RWPE1 (cell line): Measurements from ENCODE around the gene LYL1.
A peak's percentile ranks its signal among the peaks of the same experiment; 100 is the strongest.

Experiments used
- CTCF ChIA-PET: fragments of 350-600 bp; sonication (Branson Sonifier 250); formaldehyde crosslinking; extraction: SDS; loops from one replicate; lab custom pipeline; 2021; lab: Yijun Ruan, JAX
- POLR2A ChIA-PET: fragments of 400-600 bp; formaldehyde crosslinking; extraction: SDS; loops from one replicate; lab custom pipeline; 2020; ENCODE audit warnings: antibody characterized with exemption; ENCODE audit not compliant: low non-redundant PET; lab: Yijun Ruan, JAX
- DNase-seq: peaks from one replicate; pipeline ENCODE4 v3.0.0; 2012; ENCODE audit warnings: low spot score
- H3K27ac ChIP-seq: fragments of 450-650 bp; 2 replicates; pipeline ENCODE4 v1.5.1; 2017
- CTCF ChIP-seq: fragments of 450-650 bp; conservative IDR thresholded peaks from 2 replicates; pipeline ENCODE4 v1.5.1; 2017; ENCODE audit warnings: low read depth, mild to moderate bottlenecking

LYL1 gene

DNA sequence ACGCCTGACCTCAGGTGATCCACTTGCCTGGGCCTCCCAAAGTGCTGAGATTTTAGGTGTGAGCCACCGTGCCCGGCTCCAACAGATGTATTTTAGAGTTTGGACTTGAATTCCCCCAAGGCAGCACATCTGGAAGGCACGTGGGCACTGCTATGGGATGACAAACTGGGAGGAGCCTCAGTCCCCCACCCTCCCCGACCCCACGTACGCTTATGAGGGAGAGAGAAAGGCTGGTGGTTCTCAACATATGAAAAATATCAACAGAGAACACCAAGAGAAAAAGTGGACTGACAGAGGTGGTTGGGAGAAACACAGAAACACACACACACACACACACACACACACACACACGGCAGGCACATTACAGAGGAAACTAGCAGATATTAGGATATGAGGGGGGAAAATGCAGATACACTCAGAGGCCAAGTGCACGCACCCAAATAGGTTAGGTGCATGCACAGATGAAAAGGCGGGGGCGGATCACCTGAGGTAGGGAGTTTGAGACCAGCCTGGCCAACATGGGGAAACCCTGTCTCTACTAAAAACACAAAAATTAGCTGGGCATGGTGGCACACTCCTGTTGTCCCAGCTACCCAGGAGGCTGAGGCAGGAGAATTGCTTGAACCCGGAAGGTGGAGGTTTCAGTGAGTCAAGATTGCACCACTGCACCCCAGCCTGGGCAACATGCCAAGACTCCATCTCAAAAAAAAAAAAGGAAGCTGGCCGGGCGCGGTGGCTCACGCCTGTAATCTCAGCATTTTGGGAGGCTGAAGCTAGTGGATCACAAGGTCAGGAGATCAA is 44.3 kb upstream of the LYL1 start:
- DNase-seq = no peak
- CTCF ChIA-PET = interaction anchor here (0.6 kb wide), 2 partner anchors 53 to 169 kb away, joined by 3 to 4 read pairs; no protein-coding TSS in a partner anchor
- TF ChIP-seq CTCF = no peak
- peak overlapping the region; percentile 100 for H3K27ac ChIP-seq
- POLR2A ChIA-PET = interaction anchor here (0.6 kb wide), 1 partner anchor 13 kb away, joined by 4 read pairs; no protein-coding TSS in a partner anchor

DNA sequence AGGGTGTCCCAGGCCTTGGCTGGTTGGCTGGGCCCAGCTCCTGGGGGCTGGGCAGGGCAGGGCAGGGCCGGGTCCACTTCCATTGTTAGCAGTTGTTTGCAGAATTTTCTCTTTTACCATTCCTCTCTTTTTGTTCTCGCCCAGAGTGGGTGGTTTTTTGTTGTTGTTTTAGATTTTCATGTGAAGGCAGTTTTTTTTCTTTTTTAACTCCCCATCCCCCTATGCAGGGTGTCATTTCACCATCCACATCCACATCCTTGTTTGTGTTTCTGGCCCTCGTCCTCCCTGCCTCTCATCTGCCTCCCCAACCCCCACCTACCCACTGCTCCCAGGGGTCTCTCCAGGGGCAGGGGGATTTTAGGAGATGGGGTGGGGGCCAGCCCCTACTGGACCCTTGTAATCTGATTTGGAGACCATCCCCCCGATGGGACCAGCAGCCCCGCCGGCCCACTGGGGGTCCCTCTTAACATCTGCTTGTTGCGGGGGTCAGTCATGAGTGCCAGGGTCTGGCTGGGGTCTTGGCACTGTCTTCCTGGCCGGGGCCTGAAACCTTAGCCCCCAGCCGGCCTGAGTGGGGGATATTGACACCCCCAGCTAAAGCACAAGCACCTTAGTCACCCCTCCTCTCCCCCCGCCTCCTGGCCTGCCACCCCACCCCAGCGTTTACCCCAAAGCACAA is 37.1 kb upstream of the LYL1 start:
- TF ChIP-seq CTCF = no peak
- H3K27ac ChIP-seq = peak overlapping the region; percentile 53
- CTCF ChIA-PET = no interaction called here
- POLR2A ChIA-PET = no interaction called here
- DNase-seq = no peak

DNA sequence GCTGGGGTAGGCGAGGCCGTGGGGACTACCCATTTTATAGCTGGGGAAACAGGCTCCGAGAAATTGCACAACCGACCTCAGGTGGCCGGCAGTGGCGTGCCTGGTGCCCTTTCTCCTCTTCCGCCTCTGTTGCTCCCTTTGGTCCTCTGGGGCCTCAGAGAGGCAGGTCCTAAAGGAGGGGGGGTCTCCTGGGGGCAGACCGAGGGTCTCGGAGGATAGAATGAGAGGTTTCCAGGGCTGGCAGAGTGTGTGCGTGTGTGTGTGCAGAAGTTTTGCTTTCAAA is 36.2 kb upstream of the LYL1 start:
- ChIA-PET CTCF (no interaction called here), POLR2A (no interaction called here)
- H3K27ac ChIP-seq = peak overlapping the region; percentile 53
- no peak for TF ChIP-seq CTCF
- no peak for DNase-seq

DNA sequence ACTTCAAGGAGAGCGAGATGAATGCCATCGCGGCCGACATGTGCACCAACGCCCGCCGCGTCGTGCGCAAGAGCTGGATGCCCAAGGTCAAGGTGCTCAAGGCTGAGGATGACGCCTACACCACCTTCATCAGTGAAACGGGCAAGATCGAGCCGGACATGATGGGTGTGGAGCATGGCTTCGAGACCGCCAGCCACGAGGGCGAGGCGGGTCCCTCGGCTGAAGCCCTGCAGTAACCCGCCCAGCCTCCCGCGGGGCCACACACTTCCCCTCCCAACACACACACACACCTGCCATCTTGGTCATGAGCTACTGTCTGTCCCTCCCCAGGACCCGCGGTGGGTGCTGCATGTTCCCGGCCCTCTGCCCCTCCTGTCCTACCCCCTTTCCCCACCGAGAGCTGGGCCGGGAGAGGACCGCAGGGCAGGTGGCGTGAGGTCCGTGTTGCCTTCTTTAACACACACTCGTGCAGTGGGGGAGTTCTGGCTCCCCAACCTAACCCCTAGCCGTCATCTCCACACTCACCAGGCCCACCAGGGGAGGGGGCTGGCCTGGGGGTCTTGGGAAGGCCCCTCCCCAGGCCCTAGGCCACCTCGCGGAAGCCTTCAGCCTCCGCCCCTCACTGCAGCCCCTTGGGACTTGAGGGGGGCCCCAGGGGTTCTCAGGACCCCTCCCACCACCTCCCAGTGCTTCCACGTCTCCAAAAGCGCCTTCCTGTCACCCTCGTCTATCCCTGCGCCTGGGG is 35.7 kb upstream of the LYL1 start:
- POLR2A ChIA-PET = no interaction called here
- H3K27ac ChIP-seq = peak overlapping the region; percentile 53
- CTCF ChIA-PET = no interaction called here
- TF ChIP-seq CTCF = no peak
- no peak for DNase-seq

GRCh38 chr19:13137290-13137794 is 34.7 kb upstream of the LYL1 start:
- no peak for DNase-seq
- ChIA-PET CTCF (no interaction called here), POLR2A (no interaction called here)
- TF ChIP-seq CTCF = no peak
- H3K27ac ChIP-seq = peak overlapping the region; percentile 53
